Endothelial cell of umbilical vein (primary cell): ENCODE data around the gene GINS3.

Experiments used
- EZH2 ChIP-seq: IDR thresholded peaks from 2 replicates; pipeline ENCODE4 v1.6.1; 2012; ENCODE audit warnings: borderline replicate concordance, low read depth, mild to moderate bottlenecking, moderate library complexity, low read length, inconsistent platforms; ENCODE audit not compliant: severe bottlenecking
- POLR2A ChIP-seq: IDR thresholded peaks from 2 replicates; pipeline ENCODE4 v1.6.1; 2012; ENCODE audit warnings: low read depth, mild to moderate bottlenecking, control low read depth, low read length
- TF ChIP-seq, protein P1 (sequence below), 2 donors: IDR thresholded peaks; 1 replicate in 1 of 2; 2 replicates in 1 of 2; pipeline ENCODE4 v1.5.1; 2011; ENCODE audit warnings: low read length in 2 of 2, mild to moderate bottlenecking in 2 of 2, moderate library complexity in 2 of 2, control low read depth in 1 of 2, inconsistent platforms in 1 of 2, low read depth in 1 of 2; ENCODE audit not compliant: insufficient read depth in 1 of 2; ENCODE audit errors: extremely low read depth in 1 of 2
- TF ChIP-seq, protein P2 (sequence below): IDR thresholded peaks from 2 replicates; pipeline ENCODE4 v1.6.1; 2011; ENCODE audit not compliant: insufficient read depth, insufficient read length

DNA sequence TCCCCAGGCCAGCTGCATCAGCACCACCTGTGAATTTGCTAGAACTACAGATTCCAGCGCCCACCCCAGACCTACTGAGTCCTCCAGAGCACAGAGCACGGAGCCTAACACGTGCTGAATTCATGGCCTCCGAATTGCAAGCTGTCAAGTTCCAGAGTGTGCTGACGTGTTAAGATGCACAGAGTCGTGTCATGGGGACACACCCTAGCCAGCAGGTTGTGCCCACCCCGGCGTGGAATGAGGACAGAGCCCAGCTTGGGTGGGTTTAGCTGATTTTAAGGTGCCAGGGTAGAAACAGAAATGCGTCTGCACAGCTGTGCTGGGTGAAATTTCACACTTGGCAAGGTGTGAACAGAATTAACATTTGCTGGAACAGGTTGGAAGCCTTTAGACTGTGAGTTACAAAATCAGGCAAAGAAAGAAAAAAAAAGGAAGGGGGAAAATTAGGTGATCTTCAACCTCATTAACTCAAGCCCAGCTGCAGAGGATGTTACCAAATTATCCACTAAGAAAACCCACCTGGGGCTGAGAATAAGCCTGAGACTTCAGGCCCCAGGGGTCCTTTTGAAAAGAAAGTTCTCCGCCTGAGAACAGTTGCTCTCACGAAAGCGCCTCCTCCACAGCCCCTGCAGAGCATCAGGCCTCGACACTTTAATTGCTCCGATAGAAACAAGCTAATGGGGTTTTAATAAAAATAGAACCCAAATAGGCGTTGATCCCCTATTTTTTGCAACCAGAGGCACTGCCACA is 27.1 kb downstream of the GINS3 start:
- TF ChIP-seq, protein P1, sequence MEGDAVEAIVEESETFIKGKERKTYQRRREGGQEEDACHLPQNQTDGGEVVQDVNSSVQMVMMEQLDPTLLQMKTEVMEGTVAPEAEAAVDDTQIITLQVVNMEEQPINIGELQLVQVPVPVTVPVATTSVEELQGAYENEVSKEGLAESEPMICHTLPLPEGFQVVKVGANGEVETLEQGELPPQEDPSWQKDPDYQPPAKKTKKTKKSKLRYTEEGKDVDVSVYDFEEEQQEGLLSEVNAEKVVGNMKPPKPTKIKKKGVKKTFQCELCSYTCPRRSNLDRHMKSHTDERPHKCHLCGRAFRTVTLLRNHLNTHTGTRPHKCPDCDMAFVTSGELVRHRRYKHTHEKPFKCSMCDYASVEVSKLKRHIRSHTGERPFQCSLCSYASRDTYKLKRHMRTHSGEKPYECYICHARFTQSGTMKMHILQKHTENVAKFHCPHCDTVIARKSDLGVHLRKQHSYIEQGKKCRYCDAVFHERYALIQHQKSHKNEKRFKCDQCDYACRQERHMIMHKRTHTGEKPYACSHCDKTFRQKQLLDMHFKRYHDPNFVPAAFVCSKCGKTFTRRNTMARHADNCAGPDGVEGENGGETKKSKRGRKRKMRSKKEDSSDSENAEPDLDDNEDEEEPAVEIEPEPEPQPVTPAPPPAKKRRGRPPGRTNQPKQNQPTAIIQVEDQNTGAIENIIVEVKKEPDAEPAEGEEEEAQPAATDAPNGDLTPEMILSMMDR (IDR thresholded peaks at IDR 0.05; ENCODE audit: extremely low read depth in 1 of 2, insufficient read depth in 1 of 2, low read depth in 1 of 2, low read length in 2 of 2), result no peak
- TF ChIP-seq POLR2A (no peak), EZH2 (no peak)
- TF ChIP-seq, protein P2, sequence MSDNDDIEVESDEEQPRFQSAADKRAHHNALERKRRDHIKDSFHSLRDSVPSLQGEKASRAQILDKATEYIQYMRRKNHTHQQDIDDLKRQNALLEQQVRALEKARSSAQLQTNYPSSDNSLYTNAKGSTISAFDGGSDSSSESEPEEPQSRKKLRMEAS, result no peak
